ENCODE data around the gene PRKG1.

The PRKG1 gene

GRCh38 chr10:51117794-51118193, 43.5 kb downstream of the PRKG1 start:
- no peak for DNase-seq
- Histone ChIP-seq H3K27me3 (ENCODE audit: insufficient read depth, low read depth, severe bottlenecking) (no peaks in the 10 kb centered on the region), H3K36me3 (no peaks in the 10 kb centered on the region), H3K4me3 (ENCODE audit: low read depth, low read length) (no peak overlapping the region), H3K27ac (no peak overlapping the region), H3K9me3 (ENCODE audit: severe bottlenecking) (no peaks in the 10 kb centered on the region)
- no peak for TF ChIP-seq CTCF (IDR thresholded peaks at IDR 0.05; ENCODE audit: low read depth, low read length)

- Histone ChIP-seq H3K27ac (no peak overlapping the region), H3K36me3 (no peaks in the 10 kb centered on the region), H3K4me3 (ENCODE audit: low read depth, low read length) (no peak overlapping the region), H3K27me3 (ENCODE audit: insufficient read depth, low read depth, severe bottlenecking) (no peaks in the 10 kb centered on the region), H3K9me3 (ENCODE audit: severe bottlenecking) (no peaks in the 10 kb centered on the region)
- TF ChIP-seq CTCF (IDR thresholded peaks at IDR 0.05; ENCODE audit: low read depth, low read length), result no peak
- DNase-seq, result no peak
Measured at GRCh38 chr10:51119441-51119840, 45.2 kb downstream of the PRKG1 start.

- no peaks in the 10 kb centered on the region for H3K9me3 ChIP-seq (ENCODE audit: severe bottlenecking)
- no peak for DNase-seq
Measured at GRCh38 chr10:51121861-51122260, 47.6 kb downstream of the PRKG1 start.

GRCh38 chr10:51124852-51125251, 50.6 kb downstream of the PRKG1 start:
- no peak for TF ChIP-seq CTCF (IDR thresholded peaks at IDR 0.05; ENCODE audit: low read depth, low read length)
- no peak overlapping the region for H3K27ac ChIP-seq
- H3K36me3 ChIP-seq, result no peaks in the 10 kb centered on the region
- no peak for DNase-seq
- H3K4me3 ChIP-seq (ENCODE audit: low read depth, low read length), result no peak overlapping the region
- no peaks in the 10 kb centered on the region for H3K27me3 ChIP-seq (ENCODE audit: insufficient read depth, low read depth, severe bottlenecking)
- H3K9me3 ChIP-seq (ENCODE audit: severe bottlenecking), result no peaks in the 10 kb centered on the region

More at GRCh38 chr10:51121861-51122260, 47.6 kb downstream of the PRKG1 start:
- no peak for TF ChIP-seq CTCF (IDR thresholded peaks at IDR 0.05; ENCODE audit: low read depth, low read length)
- H3K27ac ChIP-seq, result no peak overlapping the region
- H3K4me3 ChIP-seq (ENCODE audit: low read depth, low read length), result no peak overlapping the region
- H3K36me3 ChIP-seq, result no peaks in the 10 kb centered on the region
- H3K27me3 ChIP-seq (ENCODE audit: insufficient read depth, low read depth, severe bottlenecking), result no peaks in the 10 kb centered on the region

GRCh38 chr10:51125518-51125917, 51.2 kb downstream of the PRKG1 start:
- DNase-seq, result no peak

More at GRCh38 chr10:51125518-51125917, 51.2 kb downstream of the PRKG1 start:
- H3K27me3 ChIP-seq (ENCODE audit: insufficient read depth, low read depth, severe bottlenecking), result no peaks in the 10 kb centered on the region
- H3K27ac ChIP-seq, result no peak overlapping the region
- no peak for TF ChIP-seq CTCF (IDR thresholded peaks at IDR 0.05; ENCODE audit: low read depth, low read length)
- H3K9me3 ChIP-seq (ENCODE audit: severe bottlenecking), result no peaks in the 10 kb centered on the region
- no peaks in the 10 kb centered on the region for H3K36me3 ChIP-seq
- H3K4me3 ChIP-seq (ENCODE audit: low read depth, low read length), result no peak overlapping the region

Measured in WERI-Rb-1 (cell line).